SK-N-MC (cell line): Measurements from ENCODE around the gene EPAS1.

ENCODE experiments used
- EZH2 ChIP-seq: fragments of 200-600 bp; sonication (generic); IDR thresholded peaks from one replicate; pipeline ENCODE4 v1.6.1; 2017; ENCODE audit warnings: antibody characterized with exemption
- POLR2AphosphoS5 ChIP-seq: IDR thresholded peaks from 2 replicates; pipeline ENCODE4 v1.6.1; 2012; ENCODE audit warnings: mild to moderate bottlenecking, low read depth, low read length, borderline replicate concordance

GRCh38 chr2:46274586-46274985 is 22.6 kb upstream of the EPAS1 start:
- no peak for TF ChIP-seq POLR2AphosphoS5
- no peak for TF ChIP-seq EZH2
